Effector memory CD4-positive, alpha-beta T cell (primary cell): ENCODE results near the gene HCST.

Experiments
- DNase-seq, 3 donors: peaks; one replicate each; pipeline ENCODE4 v3.0.0-alpha.2; 2020
- H3K27ac ChIP-seq: 2 replicates; pipeline ENCODE4 v1.7.0; 2013; ENCODE audit warnings: mild to moderate bottlenecking, low read length, moderate library complexity; ENCODE audit not compliant: insufficient read depth, poor library complexity, severe bottlenecking
- H3K27me3 ChIP-seq: replicated peaks from 2 replicates; pipeline ENCODE4 v1.7.0; 2013; ENCODE audit warnings: mild to moderate bottlenecking, low read length; ENCODE audit not compliant: insufficient read depth, control insufficient read depth, poor library complexity, severe bottlenecking
- H3K36me3 ChIP-seq: 2 replicates; pipeline ENCODE4 v1.7.0; 2013; ENCODE audit warnings: mild to moderate bottlenecking, low read length, moderate library complexity; ENCODE audit not compliant: control insufficient read depth, insufficient read depth
- H3K4me1 ChIP-seq: 2 replicates; pipeline ENCODE4 v1.7.0; 2013; ENCODE audit warnings: low read length, mild to moderate bottlenecking; ENCODE audit not compliant: control insufficient read depth, insufficient read depth, poor library complexity, severe bottlenecking
- H3K4me3 ChIP-seq: 2 replicates; pipeline ENCODE4 v1.7.0; 2013; ENCODE audit warnings: low read length, low read depth, mild to moderate bottlenecking; ENCODE audit not compliant: insufficient read depth, poor library complexity, severe bottlenecking
- H3K9me3 ChIP-seq: 2 replicates; pipeline ENCODE4 v1.7.0; 2013; ENCODE audit warnings: mild to moderate bottlenecking, low read length, moderate library complexity; ENCODE audit not compliant: control insufficient read depth

HCST gene

GRCh38 chr19:35879068-35879467, 23.3 kb upstream of the HCST start:
- peaks cover 12% of the 10 kb centered on the region for H3K27me3 ChIP-seq

GRCh38 chr19:35879770-35880317, 22.5 kb upstream of the HCST start:
- no peak overlapping the region for H3K4me3 ChIP-seq
- H3K27me3 ChIP-seq = peaks cover 12% of the 10 kb centered on the region
- peak; percentile 48 to 66 (median 53) for DNase-seq
- H3K4me1 ChIP-seq = peaks cover 4% of the 10 kb centered on the region
- H3K9me3 ChIP-seq = no peaks in the 10 kb centered on the region
- no peak overlapping the region for H3K27ac ChIP-seq
- no peaks in the 10 kb centered on the region for H3K36me3 ChIP-seq

More at GRCh38 chr19:35879068-35879467, 23.3 kb upstream of the HCST start:
- Histone ChIP-seq H3K4me3 (no peak overlapping the region), H3K27ac (no peak overlapping the region), H3K9me3 (no peaks in the 10 kb centered on the region), H3K4me1 (peaks cover 4% of the 10 kb centered on the region), H3K36me3 (no peaks in the 10 kb centered on the region)
- no peak for DNase-seq

- Histone ChIP-seq H3K27ac (no peak overlapping the region), H3K27me3 (peaks cover 12% of the 10 kb centered on the region), H3K4me3 (no peak overlapping the region), H3K4me1 (peaks cover 4% of the 10 kb centered on the region), H3K9me3 (no peaks in the 10 kb centered on the region), H3K36me3 (peaks cover 4% of the 10 kb centered on the region)
- DNase-seq = peak in 1 of 3 donors; percentile 24
Measured at GRCh38 chr19:35882114-35882832, 20.1 kb upstream of the HCST start.

GRCh38 chr19:35883882-35884281, 18.4 kb upstream of the HCST start:
- no peak overlapping the region for H3K4me3 ChIP-seq
- peaks cover 10% of the 10 kb centered on the region for H3K27me3 ChIP-seq
- H3K36me3 ChIP-seq = peaks cover 18% of the 10 kb centered on the region
- H3K9me3 ChIP-seq = no peaks in the 10 kb centered on the region
- no peak for DNase-seq
- no peak overlapping the region for H3K27ac ChIP-seq
- peaks cover 4% of the 10 kb centered on the region for H3K4me1 ChIP-seq

GRCh38 chr19:35885225-35885738, 17.0 kb upstream of the HCST start:
- Histone ChIP-seq H3K4me1 (peaks cover 4% of the 10 kb centered on the region), H3K36me3 (peaks cover 32% of the 10 kb centered on the region), H3K27me3 (no peaks in the 10 kb centered on the region), H3K9me3 (no peaks in the 10 kb centered on the region), H3K4me3 (no peak overlapping the region), H3K27ac (no peak overlapping the region)
- no peak for DNase-seq

- Histone ChIP-seq H3K4me3 (no peak overlapping the region), H3K36me3 (peaks cover 37% of the 10 kb centered on the region), H3K27ac (no peak overlapping the region)
Measured at GRCh38 chr19:35885904-35886303, 16.4 kb upstream of the HCST start.

GRCh38 chr19:35887197-35887596, 15.1 kb upstream of the HCST start:
- Histone ChIP-seq H3K4me1 (peaks cover 3% of the 10 kb centered on the region), H3K27ac (no peak overlapping the region), H3K9me3 (no peaks in the 10 kb centered on the region), H3K36me3 (peaks cover 42% of the 10 kb centered on the region), H3K27me3 (no peaks in the 10 kb centered on the region), H3K4me3 (no peak overlapping the region)
- DNase-seq = no peak

More at GRCh38 chr19:35885904-35886303, 16.4 kb upstream of the HCST start:
- Histone ChIP-seq H3K27me3 (no peaks in the 10 kb centered on the region), H3K4me1 (peaks cover 4% of the 10 kb centered on the region), H3K9me3 (no peaks in the 10 kb centered on the region)
- no peak for DNase-seq

- no peaks in the 10 kb centered on the region for H3K27me3 ChIP-seq
- H3K27ac ChIP-seq = no peak overlapping the region
- no peaks in the 10 kb centered on the region for H3K9me3 ChIP-seq
- DNase-seq = no peak
- no peak overlapping the region for H3K4me3 ChIP-seq
- no peaks in the 10 kb centered on the region for H3K4me1 ChIP-seq
- peaks cover 50% of the 10 kb centered on the region for H3K36me3 ChIP-seq
Measured at GRCh38 chr19:35888398-35888797, 13.9 kb upstream of the HCST start.

GRCh38 chr19:35889370-35890112, 12.8 kb upstream of the HCST start:
- H3K36me3 ChIP-seq = peaks cover 61% of the 10 kb centered on the region
- DNase-seq = no peak
- H3K27ac ChIP-seq = no peak overlapping the region
- H3K4me1 ChIP-seq = no peaks in the 10 kb centered on the region
- no peak overlapping the region for H3K4me3 ChIP-seq
- H3K27me3 ChIP-seq = no peaks in the 10 kb centered on the region
- H3K9me3 ChIP-seq = no peaks in the 10 kb centered on the region
